ENCODE measurements around the gene REXO5.

The REXO5 gene

DNA sequence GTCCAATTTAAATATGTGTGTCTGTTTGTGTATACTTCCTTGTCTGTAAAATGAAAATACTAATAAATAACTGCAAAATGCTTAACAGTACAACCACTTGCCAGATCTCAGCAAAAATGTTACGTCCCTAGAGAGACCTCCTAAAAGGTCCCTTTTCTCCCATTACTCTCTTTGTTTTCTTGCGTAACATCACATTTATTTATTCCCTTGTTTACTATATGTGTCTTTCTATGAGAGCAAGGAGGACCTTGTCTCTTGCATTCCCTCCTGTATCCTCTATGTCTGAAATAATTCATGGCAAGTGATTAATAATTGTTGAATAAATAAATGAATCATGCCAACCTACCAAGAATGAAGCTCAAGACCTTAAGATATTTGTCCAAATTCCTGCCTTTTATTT is 40.6 kb upstream of the REXO5 start:
- CTCF ChIA-PET = interaction anchor here (1.3 to 2.9 kb wide), 4 partner anchors 9 to 14 kb away, joined by 3 to 22 read pairs (median 5); no protein-coding TSS in a partner anchor
- H3K4me3 ChIP-seq (ENCODE audit: low read depth, low read length) = no peak overlapping the region
- TF ChIP-seq, protein P1, sequence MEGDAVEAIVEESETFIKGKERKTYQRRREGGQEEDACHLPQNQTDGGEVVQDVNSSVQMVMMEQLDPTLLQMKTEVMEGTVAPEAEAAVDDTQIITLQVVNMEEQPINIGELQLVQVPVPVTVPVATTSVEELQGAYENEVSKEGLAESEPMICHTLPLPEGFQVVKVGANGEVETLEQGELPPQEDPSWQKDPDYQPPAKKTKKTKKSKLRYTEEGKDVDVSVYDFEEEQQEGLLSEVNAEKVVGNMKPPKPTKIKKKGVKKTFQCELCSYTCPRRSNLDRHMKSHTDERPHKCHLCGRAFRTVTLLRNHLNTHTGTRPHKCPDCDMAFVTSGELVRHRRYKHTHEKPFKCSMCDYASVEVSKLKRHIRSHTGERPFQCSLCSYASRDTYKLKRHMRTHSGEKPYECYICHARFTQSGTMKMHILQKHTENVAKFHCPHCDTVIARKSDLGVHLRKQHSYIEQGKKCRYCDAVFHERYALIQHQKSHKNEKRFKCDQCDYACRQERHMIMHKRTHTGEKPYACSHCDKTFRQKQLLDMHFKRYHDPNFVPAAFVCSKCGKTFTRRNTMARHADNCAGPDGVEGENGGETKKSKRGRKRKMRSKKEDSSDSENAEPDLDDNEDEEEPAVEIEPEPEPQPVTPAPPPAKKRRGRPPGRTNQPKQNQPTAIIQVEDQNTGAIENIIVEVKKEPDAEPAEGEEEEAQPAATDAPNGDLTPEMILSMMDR (IDR thresholded peaks at IDR 0.05; ENCODE audit: insufficient read depth, low read length, missing control alignments) = no peak
- POLR2A ChIA-PET = no interaction called here
- DNase-seq (ENCODE audit: low read depth, low spot score) = no peak

DNA sequence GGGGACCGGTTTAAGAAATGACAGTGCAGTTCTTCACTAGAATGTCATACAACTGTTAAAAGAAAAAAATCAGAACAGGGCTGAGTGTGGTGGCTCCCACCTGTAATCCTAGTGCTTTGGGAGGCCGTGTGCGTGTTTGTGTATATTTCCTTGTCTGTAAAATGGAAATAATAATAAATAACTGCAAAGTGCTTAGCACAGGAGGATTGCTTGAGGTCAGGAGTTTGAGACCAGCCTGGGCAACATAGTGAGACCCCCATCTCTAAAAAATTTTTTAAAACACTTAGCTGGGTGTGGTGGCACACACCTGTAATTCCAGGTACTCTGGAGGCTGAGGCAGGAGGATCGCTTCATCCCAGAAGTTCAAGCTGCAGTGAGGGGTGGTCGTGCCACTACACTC is 40.0 kb upstream of the REXO5 start:
- no peak for DNase-seq (ENCODE audit: low read depth, low spot score)
- TF ChIP-seq, protein P1 (IDR thresholded peaks at IDR 0.05; ENCODE audit: insufficient read depth, low read length, missing control alignments) = no peak
- POLR2A ChIA-PET = no interaction called here
- no peak overlapping the region for H3K4me3 ChIP-seq (ENCODE audit: low read depth, low read length)
- CTCF ChIA-PET = interaction anchor here (1.4 kb wide), 1 partner anchor 9 kb away, joined by 3 read pairs; no protein-coding TSS in a partner anchor

- TF ChIP-seq, protein P1 (IDR thresholded peaks at IDR 0.05; ENCODE audit: insufficient read depth, low read length, missing control alignments) = no peak
- ChIA-PET CTCF (no interaction called here), POLR2A (no interaction called here)
- no peak for DNase-seq (ENCODE audit: low read depth, low spot score)
- H3K4me3 ChIP-seq (ENCODE audit: low read depth, low read length) = no peak overlapping the region
These were observed 38.8 kb upstream of the REXO5 start for GRCh38 chr16:20767577-20767976.

GRCh38 chr16:20768121-20768520 is 38.2 kb upstream of the REXO5 start:
- ChIA-PET CTCF (no interaction called here), POLR2A (no interaction called here)
- no peak overlapping the region for H3K4me3 ChIP-seq (ENCODE audit: low read depth, low read length)
- DNase-seq (ENCODE audit: low read depth, low spot score) = no peak
- TF ChIP-seq, protein P1 (IDR thresholded peaks at IDR 0.05; ENCODE audit: insufficient read depth, low read length, missing control alignments) = no peak

DNA sequence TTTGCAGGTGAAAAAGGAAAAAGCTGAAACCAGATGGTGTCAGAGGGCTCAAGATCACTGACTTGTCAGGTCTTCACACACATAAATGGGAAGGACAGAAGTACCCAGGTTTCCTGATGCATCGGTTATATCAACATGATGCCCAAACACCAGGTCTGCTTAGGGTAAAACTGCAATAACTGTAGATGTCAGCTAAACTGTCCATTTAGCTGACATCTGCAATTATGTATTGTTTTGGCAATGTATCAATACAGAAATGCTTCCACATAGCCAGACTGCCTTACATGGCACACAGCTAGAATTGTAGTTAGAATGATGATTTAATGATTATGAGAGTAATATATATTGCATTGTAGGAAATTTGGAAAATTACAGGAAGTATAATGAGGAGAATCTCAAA is 37.5 kb upstream of the REXO5 start:
- CTCF ChIA-PET = no interaction called here
- TF ChIP-seq, protein P1 (IDR thresholded peaks at IDR 0.05; ENCODE audit: insufficient read depth, low read length, missing control alignments) = no peak

DNA sequence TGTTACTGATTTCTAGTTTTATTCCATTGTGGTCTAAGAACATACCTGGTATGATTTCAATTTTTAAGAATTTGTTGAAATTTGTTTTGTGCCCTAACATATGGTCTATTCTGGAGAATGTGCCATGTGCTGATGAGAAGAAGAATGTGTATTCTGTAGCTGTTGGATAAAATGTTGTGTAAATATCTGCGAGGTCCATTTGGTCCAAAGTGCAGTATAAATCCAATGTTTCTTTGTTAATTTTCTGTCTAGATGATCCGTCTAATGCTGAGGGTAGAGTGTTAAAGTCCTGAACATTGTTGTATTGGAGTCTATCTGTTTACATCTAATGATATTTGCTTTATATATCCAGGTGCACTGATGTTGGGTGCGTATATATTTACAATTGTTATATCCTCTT is 32.6 kb upstream of the REXO5 start:
- CTCF ChIA-PET = interaction anchor here (0.9 to 5.6 kb wide), 5 partner anchors 9 to 527 kb away, joined by 3 to 41 read pairs (median 4); partner anchors contain the start of gene ACSM3
- TF ChIP-seq, protein P1 (IDR thresholded peaks at IDR 0.05; ENCODE audit: insufficient read depth, low read length, missing control alignments) = no peak
- POLR2A ChIA-PET = no interaction called here
- no peak for DNase-seq (ENCODE audit: low read depth, low spot score)
- no peak overlapping the region for H3K4me3 ChIP-seq (ENCODE audit: low read depth, low read length)

More for the DNA sequence above, 37.5 kb upstream of the REXO5 start:
- no peak overlapping the region for H3K4me3 ChIP-seq (ENCODE audit: low read depth, low read length)
- no peak for DNase-seq (ENCODE audit: low read depth, low spot score)
- POLR2A ChIA-PET = no interaction called here
